K562 (cell line): ENCODE measurements around the gene SDE2. TPM values are rescaled to one million over a fixed set of nuclear protein-coding genes. Genes with fewer than 3 reads are reported as not detected.

Experiments
- FOXK2 ChIP-seq, 2 experiments: fragments of 450-650 bp; IDR thresholded peaks in 1 of 2; conservative IDR thresholded peaks in 1 of 2; 2 replicates each; pipeline ENCODE4 v1.6.1; 2016; ENCODE audit warnings: low read depth in 2 of 2, mild to moderate bottlenecking in 1 of 2
- PURB ChIP-seq: sonication (generic); formaldehyde crosslinking; IDR thresholded peaks from 2 replicates; pipeline ENCODE4 v1.9.0; 2021; ENCODE audit warnings: low read depth, mild to moderate bottlenecking, missing genetic modification reagents
- ZNF274 ChIP-seq: IDR thresholded peaks from 2 replicates; pipeline ENCODE4 v1.6.1; 2011; ENCODE audit warnings: low read depth, mild to moderate bottlenecking, low read length, moderate library complexity, borderline replicate concordance
- polyA plus RNA-seq, 8 experiments: library from polyadenylated mRNA; depleted of rRNA in 4 of 8; stranded (reverse) in 5 of 8; unstranded in 3 of 8; fragments of >200 nt; fragmentation: Nextera tagmentation in 2 of 8; fragmentation: Illumina TruSeq in 1 of 8; extraction: Ambion mirVana in 2 of 8; extraction: Trizol in 1 of 8; gene quantifications; 2 replicates each; pipeline versions ENCODE4 v1.2.1 to v1.2.3, GENCODE V29; 2011 to 2014; ENCODE audit warnings: inconsistent platforms in 1 of 8, missing spikeins in 1 of 8
- total RNA-seq, 7 experiments: library from RNA; depleted of rRNA in 6 of 7; stranded (reverse); fragments of >200 nt in 6 of 7; fragmentation: Illumina TruSeq in 2 of 7; extraction: Trizol in 2 of 7; gene quantifications; 2 replicates each; pipeline versions ENCODE4 v1.2.1 to v1.2.3, GENCODE V29; 2011 to 2021; ENCODE audit warnings: low replicate concordance in 1 of 7
- TF ChIP-seq, protein P1 (sequence below): sonication (generic); formaldehyde crosslinking; IDR thresholded peaks from 2 replicates; pipeline ENCODE4 v1.8.0; 2022; ENCODE audit warnings: mild to moderate bottlenecking, missing genetic modification reagents
- TF ChIP-seq, protein P2 (sequence below), 2 experiments: fragments of 450-650 bp in 1 of 2; sonication (generic) in 1 of 2; formaldehyde crosslinking in 1 of 2; IDR thresholded peaks; 2 replicates each; pipeline versions ENCODE4 v1.7.1 to v1.9.0; 2016 to 2022; ENCODE audit warnings: inconsistent platforms in 1 of 2, mild to moderate bottlenecking in 1 of 2, missing genetic modification reagents in 1 of 2
- TF ChIP-seq, protein P3 (sequence below), 2 experiments: IDR thresholded peaks in 1 of 2; conservative IDR thresholded peaks in 1 of 2; 2 replicates each; pipeline ENCODE4 v1.6.1; 2016; ENCODE audit warnings: low read depth in 2 of 2, mild to moderate bottlenecking in 1 of 2, missing compliant biosample characterization in 1 of 2, missing genetic modification characterization in 1 of 2, moderate library complexity in 1 of 2

SDE2 gene
- total and polyA plus RNA-seq, 9 of the 15 experiments (the other 6 are each of a cell fraction or from before 2014, with no cell fraction given), result 14.3 to 62.3 (median 46.0) TPM

DNA sequence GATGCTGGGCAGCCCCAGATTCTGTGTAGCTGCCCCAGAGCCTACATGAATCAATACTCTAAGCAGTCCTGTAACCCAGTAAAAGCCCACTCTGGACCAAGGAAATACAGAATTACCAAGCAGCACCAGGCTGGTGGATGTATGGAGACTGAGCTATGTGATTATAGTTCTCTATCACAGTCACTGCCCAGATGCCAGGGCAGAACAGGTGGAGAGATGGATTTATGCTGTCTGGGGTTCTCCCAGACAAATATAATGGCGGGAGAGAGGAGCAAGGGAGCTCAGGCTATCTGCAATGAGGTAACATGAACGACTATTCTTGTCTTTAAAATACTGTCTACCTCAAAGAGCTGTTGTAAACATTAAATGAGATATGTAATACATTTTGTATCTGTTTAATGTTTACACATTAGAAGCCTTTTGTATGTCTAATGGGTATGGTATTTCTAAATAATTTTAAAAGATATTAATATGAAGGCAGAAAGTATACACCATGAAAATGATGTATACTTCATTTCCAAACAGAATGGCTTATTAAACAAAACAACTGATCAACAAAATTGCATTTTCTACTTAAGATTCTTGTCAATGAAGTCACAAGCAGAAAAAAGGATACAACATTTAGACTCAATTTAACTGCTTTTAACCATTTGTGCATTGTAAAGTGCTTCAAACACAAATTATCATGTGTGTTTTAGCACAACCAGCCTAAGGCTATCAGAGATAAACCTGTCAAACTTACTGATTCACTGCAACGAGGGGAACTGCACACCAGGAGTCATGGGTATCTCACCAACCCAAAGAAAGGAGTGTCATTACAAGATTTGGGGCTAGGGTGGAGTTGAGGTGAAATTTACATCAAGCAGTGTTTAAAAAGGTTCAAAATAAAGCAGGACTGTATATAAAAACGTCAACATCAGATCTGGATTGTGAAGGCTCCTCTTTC, 3.0 kb downstream of the SDE2 start (continued):
- TF ChIP-seq, protein P1, sequence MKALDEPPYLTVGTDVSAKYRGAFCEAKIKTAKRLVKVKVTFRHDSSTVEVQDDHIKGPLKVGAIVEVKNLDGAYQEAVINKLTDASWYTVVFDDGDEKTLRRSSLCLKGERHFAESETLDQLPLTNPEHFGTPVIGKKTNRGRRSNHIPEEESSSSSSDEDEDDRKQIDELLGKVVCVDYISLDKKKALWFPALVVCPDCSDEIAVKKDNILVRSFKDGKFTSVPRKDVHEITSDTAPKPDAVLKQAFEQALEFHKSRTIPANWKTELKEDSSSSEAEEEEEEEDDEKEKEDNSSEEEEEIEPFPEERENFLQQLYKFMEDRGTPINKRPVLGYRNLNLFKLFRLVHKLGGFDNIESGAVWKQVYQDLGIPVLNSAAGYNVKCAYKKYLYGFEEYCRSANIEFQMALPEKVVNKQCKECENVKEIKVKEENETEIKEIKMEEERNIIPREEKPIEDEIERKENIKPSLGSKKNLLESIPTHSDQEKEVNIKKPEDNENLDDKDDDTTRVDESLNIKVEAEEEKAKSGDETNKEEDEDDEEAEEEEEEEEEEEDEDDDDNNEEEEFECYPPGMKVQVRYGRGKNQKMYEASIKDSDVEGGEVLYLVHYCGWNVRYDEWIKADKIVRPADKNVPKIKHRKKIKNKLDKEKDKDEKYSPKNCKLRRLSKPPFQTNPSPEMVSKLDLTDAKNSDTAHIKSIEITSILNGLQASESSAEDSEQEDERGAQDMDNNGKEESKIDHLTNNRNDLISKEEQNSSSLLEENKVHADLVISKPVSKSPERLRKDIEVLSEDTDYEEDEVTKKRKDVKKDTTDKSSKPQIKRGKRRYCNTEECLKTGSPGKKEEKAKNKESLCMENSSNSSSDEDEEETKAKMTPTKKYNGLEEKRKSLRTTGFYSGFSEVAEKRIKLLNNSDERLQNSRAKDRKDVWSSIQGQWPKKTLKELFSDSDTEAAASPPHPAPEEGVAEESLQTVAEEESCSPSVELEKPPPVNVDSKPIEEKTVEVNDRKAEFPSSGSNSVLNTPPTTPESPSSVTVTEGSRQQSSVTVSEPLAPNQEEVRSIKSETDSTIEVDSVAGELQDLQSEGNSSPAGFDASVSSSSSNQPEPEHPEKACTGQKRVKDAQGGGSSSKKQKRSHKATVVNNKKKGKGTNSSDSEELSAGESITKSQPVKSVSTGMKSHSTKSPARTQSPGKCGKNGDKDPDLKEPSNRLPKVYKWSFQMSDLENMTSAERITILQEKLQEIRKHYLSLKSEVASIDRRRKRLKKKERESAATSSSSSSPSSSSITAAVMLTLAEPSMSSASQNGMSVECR (CRISPR knock-in tag), result no peak
- TF ChIP-seq ZNF274 (no peak), FOXK2 (conservative IDR thresholded peaks at IDR 0.05 in 1 of 2, IDR thresholded peaks at IDR 0.05 in 1 of 2; ENCODE audit: low read depth in 2 of 2) (0 out of 4 replicates have a peak, but pooled peaks of 1 of the 2 experiments have one; percentile 17), PURB (CRISPR knock-in tag) (no peak)
- TF ChIP-seq, protein P2, sequence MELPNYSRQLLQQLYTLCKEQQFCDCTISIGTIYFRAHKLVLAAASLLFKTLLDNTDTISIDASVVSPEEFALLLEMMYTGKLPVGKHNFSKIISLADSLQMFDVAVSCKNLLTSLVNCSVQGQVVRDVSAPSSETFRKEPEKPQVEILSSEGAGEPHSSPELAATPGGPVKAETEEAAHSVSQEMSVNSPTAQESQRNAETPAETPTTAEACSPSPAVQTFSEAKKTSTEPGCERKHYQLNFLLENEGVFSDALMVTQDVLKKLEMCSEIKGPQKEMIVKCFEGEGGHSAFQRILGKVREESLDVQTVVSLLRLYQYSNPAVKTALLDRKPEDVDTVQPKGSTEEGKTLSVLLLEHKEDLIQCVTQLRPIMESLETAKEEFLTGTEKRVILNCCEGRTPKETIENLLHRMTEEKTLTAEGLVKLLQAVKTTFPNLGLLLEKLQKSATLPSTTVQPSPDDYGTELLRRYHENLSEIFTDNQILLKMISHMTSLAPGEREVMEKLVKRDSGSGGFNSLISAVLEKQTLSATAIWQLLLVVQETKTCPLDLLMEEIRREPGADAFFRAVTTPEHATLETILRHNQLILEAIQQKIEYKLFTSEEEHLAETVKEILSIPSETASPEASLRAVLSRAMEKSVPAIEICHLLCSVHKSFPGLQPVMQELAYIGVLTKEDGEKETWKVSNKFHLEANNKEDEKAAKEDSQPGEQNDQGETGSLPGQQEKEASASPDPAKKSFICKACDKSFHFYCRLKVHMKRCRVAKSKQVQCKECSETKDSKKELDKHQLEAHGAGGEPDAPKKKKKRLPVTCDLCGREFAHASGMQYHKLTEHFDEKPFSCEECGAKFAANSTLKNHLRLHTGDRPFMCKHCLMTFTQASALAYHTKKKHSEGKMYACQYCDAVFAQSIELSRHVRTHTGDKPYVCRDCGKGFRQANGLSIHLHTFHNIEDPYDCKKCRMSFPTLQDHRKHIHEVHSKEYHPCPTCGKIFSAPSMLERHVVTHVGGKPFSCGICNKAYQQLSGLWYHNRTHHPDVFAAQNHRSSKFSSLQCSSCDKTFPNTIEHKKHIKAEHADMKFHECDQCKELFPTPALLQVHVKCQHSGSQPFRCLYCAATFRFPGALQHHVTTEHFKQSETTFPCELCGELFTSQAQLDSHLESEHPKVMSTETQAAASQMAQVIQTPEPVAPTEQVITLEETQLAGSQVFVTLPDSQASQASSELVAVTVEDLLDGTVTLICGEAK (IDR thresholded peaks at IDR 0.05), result no peak
- TF ChIP-seq, protein P2 (CRISPR knock-in tag; IDR thresholded peaks at IDR 0.05), result no peak
- TF ChIP-seq, protein P3, sequence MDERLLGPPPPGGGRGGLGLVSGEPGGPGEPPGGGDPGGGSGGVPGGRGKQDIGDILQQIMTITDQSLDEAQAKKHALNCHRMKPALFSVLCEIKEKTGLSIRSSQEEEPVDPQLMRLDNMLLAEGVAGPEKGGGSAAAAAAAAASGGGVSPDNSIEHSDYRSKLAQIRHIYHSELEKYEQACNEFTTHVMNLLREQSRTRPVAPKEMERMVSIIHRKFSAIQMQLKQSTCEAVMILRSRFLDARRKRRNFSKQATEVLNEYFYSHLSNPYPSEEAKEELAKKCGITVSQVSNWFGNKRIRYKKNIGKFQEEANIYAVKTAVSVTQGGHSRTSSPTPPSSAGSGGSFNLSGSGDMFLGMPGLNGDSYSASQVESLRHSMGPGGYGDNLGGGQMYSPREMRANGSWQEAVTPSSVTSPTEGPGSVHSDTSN (CRISPR knock-in tag; IDR thresholded peaks at IDR 0.05; ENCODE audit: low read depth), result no peak
- TF ChIP-seq, protein P3 (tag; conservative IDR thresholded peaks at IDR 0.05; ENCODE audit: low read depth), result peak; percentile 88
